NCI-H524 treated with DMSO at 0.1 percent for 48 hours (cell line): ENCODE data around the gene FAM111A.

Experiments used
- DNase-seq: peaks from one replicate; lab custom pipeline; 2025; lab: John Stamatoyannopoulos, UW

FAM111A gene

GRCh38 chr11:59180168-59180776 is 37.6 kb downstream of the FAM111A start:
- DNase-seq: no peak

DNA sequence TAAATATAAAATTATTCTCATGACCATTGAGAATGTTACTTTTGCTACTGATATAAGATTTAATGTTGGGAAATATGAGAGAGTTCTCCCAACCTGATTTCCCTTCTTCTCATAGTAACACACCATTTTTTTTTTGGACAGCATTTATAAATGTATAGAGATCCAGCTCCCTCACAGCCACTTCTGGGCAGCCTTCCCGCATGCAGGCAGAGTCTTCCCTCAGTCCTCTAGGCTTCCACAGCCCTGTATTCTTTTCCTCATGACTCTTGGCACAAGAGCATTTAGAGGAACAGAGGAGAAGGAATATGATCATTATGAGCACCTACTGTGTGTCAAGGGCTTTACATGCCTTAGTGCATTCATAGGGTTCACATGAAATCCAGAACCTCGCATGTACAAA is 38.3 kb downstream of the FAM111A start:
- DNase-seq: no peak

DNA sequence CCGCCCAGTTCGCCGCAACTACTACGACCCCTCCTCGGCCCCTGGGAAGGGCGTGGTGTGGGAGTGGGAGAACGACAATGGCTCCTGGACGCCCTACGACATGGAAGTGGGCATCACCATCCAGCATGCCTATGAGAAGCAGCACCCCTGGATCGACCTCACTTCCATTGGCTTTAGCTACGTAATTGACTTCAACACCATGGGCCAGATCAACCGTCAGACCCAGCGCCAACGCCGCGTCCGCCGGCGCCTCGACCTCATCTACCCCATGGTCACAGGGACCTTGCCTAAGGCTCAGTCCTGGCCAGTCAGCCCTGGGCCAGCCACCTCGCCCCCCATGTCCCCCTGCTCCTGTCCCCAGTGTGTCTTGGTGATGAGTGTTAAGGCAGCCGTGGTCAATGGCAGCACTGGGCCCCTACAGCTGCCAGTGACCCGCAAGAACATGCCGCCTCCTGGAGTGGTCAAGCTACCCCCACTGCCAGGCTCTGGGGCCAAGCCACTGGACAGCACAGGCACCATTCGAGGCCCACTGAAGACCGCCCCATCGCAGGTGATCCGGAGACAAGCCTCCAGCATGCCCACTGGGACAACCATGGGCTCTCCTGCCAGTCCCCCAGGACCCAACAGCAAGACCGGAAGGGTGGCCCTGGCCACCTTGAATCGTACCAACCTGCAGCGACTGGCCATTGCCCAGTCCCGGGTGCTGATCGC is 39.2 kb downstream of the FAM111A start:
- no peak for DNase-seq

GRCh38 chr11:59182457-59183151 is 39.9 kb downstream of the FAM111A start:
- DNase-seq: no peak

- DNase-seq: no peak
Measured at GRCh38 chr11:59183771-59184170, 41.1 kb downstream of the FAM111A start.

DNA sequence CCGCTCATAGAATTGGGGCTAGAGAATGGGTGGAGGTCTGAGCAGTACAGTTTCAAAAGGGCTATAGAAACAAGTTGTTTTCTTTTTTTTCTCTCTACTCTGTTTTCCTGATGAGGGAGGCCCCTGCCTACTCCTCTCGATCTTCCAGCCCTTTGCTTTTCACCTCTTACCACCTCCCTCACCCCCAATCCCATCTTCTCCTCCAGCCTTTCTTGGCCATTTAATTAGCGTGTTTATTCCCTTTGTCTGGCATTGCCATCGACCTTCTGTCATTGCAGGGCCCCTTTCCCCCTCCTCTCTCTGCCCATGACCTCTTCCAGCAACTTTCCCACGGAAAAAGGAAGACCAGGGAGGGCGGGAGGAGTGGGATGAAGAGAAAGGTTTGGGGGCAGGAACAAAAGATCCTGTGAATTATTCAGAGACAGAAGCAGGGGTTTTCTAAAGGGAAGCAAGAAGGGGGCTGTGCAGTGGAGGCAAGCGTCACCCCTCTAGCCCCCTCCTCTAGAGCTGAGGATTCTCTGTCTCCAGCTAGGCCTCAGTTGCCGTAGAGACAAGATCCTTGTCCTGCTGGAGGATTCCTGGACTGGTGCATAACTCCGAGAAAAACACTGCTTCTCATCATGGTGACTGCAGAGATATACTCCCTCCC is 42.2 kb downstream of the FAM111A start:
- no peak for DNase-seq

- DNase-seq: no peak
Measured at GRCh38 chr11:59185386-59185945, 42.8 kb downstream of the FAM111A start.

GRCh38 chr11:59186130-59186594 is 43.5 kb downstream of the FAM111A start:
- DNase-seq: no peak

DNA sequence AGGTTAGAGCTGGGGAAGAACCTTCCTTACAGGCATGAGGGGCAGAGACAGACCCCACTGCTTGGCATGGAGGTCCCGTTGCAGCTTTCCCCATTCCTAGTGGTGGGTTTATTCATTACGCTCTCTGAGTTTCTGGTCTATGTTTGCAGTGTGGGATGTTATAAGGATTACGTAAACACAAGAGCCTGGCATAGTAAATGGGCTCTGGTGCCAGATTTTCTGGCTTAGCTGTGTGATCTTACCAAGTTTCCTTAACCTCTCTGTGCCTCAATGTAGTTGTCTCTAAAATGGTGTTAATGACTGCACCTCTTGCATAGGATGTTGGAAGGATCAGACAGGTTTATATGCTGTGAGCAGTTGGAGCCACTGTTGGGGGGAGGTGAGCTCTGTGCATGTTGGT is 44.4 kb downstream of the FAM111A start:
- no peak for DNase-seq

DNA sequence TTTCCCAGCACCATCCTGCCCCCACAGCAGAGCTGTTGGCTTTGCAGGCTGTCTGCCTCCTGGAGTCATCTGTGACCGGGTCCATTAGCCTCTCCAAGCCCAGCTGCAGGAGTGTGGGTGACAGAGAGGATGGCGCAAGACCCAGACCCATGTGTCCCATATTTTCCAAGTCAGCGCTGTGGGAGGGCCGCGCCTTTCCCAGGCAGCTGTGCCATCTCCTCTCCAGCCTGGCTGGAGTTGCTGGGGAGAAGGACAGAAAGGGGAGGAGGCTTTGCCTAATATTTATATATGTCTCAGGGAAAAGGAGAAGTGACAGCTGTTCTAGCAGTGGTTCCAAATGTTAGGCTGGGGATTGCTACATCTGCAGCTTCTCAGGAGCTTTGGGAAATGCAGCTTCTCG is 44.9 kb downstream of the FAM111A start:
- DNase-seq: no peak

DNA sequence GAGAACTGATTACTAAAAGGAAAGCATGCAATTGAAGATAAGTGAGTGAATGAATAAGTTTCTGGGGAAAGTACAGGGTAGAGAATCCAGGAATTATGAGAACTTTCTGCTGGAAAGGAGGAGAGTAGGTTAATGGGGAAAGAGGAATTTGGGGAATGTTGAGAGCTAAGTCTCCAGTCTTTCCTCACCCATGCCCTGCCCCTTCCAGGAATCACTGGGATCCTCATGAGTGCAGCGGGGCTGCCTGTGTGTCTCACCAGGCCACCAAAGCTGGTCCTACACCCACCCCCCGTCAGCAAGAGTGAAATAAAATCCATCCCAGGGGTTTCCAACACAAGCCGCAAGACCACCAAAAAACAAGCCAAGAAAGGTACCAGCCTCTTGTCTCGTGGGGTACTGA is 46.3 kb downstream of the FAM111A start:
- no peak for DNase-seq

GRCh38 chr11:59189986-59190385 is 47.3 kb downstream of the FAM111A start:
- no peak for DNase-seq

DNA sequence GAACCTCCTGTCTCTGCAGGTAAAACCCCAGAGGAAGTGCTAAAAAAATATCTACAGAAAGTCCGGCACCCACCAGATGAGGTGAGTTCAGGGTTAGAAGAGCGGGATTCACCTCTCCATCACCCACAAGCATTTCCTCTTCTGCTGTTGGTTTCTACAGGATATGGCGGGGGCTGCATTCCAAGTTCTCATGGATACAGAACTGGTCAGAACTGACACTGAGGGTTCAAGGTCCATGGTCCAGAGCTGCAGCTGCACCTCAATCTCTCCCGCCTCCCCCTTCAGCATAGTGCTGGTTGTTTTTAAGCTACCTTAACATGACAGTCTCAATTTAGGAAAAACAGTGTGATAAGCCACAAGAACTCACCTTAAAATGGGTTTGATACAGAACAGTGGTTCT is 48.4 kb downstream of the FAM111A start:
- no peak for DNase-seq

GRCh38 chr11:59191890-59192289 is 49.2 kb downstream of the FAM111A start:
- no peak for DNase-seq

- DNase-seq: no peak
Measured at GRCh38 chr11:59192446-59193020, 49.9 kb downstream of the FAM111A start.

GRCh38 chr11:59193587-59194130 is 51.0 kb downstream of the FAM111A start:
- no peak for DNase-seq

DNA sequence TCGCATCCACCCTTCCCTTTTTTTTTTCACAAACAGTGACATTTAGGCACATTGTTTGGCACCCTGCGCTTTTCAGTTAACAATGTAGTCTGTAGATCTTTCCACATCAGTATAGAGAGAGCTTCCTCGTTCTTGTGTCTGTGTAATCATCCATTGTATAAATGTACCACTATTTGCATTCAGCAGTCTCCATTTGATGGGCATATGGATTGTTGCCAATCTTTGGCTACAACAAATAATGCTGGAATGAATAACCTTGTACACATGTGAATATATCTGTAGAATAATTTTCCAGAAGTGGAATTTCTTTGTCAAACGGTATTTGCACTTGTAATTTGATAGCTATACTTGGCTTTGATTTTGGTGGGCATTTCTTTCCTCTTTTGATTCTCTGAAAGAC is 52.9 kb downstream of the FAM111A start:
- DNase-seq: no peak

GRCh38 chr11:59196777-59197176 is 54.1 kb downstream of the FAM111A start:
- DNase-seq: no peak

GRCh38 chr11:59197991-59198390 is 55.3 kb downstream of the FAM111A start:
- DNase-seq: no peak

DNA sequence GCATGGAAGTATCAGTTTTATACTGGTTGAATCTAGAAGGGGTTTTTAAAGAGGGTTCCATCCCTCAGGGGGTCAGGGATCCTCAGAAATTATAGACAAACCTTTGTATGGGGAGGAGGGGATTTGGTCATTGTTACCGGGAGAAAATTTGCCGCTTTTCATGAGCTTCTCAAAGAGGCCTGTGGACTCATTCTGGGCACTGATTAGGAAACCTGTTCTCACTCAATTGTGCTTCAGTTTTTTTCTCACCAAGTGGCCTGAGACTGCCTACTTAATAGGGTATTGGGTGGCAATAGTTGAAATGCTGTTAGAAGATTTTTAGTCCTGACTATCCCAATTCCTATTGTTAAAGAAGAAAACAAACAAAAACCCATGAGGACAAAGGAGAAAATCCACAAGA is 56.1 kb downstream of the FAM111A start:
- DNase-seq: no peak

- DNase-seq: no peak
Measured at GRCh38 chr11:59199546-59200422, 57.1 kb downstream of the FAM111A start.
